ENCODE results near the gene PPAN.

The PPAN gene

GRCh38 chr19:10092648-10093294 lies 13.4 kb upstream of the PPAN start:
- no peak for DNase-seq (ENCODE audit: low read depth in 2 of 3, low spot score in 2 of 3)

- no peak for DNase-seq (ENCODE audit: low read depth in 2 of 3, low spot score in 2 of 3)
Measured at GRCh38 chr19:10093295-10094186, 12.6 kb upstream of the PPAN start.

- no peak for DNase-seq (ENCODE audit: low read depth in 2 of 3, low spot score in 2 of 3)
Measured at GRCh38 chr19:10095622-10095947, 10.6 kb upstream of the PPAN start.

GRCh38 chr19:10095948-10096614 lies 10.1 kb upstream of the PPAN start:
- DNase-seq (ENCODE audit: low read depth in 2 of 3, low spot score in 2 of 3): peak in 1 of 3 experiments; percentile 90

- DNase-seq (ENCODE audit: low read depth in 2 of 3, low spot score in 2 of 3): no peak
Measured at GRCh38 chr19:10096615-10096963, 9.6 kb upstream of the PPAN start.

- DNase-seq (ENCODE audit: low read depth in 2 of 3, low spot score in 2 of 3): no peak
Measured at GRCh38 chr19:10100163-10100785, 5.9 kb upstream of the PPAN start.

- no peak for DNase-seq (ENCODE audit: low read depth in 2 of 3, low spot score in 2 of 3)
Measured at GRCh38 chr19:10102787-10103236, 3.4 kb upstream of the PPAN start.

- DNase-seq (ENCODE audit: low read depth in 2 of 3, low spot score in 2 of 3): no peak
Measured at GRCh38 chr19:10104130-10104513, 2.0 kb upstream of the PPAN start.

GRCh38 chr19:10104665-10105508 lies 1.3 kb upstream of the PPAN start:
- no peak for DNase-seq (ENCODE audit: low read depth in 2 of 3, low spot score in 2 of 3)

GRCh38 chr19:10105509-10106099 lies 558 bp upstream of the PPAN start:
- no peak for DNase-seq (ENCODE audit: low read depth in 2 of 3, low spot score in 2 of 3)

- no peak for DNase-seq (ENCODE audit: low read depth in 2 of 3, low spot score in 2 of 3)
Measured at GRCh38 chr19:10107254-10107653, 1.1 kb downstream of the PPAN start.

- no peak for DNase-seq (ENCODE audit: low read depth in 2 of 3, low spot score in 2 of 3)
Measured at GRCh38 chr19:10107817-10108367, 1.7 kb downstream of the PPAN start.

- no peak for DNase-seq (ENCODE audit: low read depth in 2 of 3, low spot score in 2 of 3)
Measured at GRCh38 chr19:10109528-10109927, 3.4 kb downstream of the PPAN start.

GRCh38 chr19:10110076-10110971 lies 4.2 kb downstream of the PPAN start:
- DNase-seq (ENCODE audit: low read depth in 2 of 3, low spot score in 2 of 3): no peak

GRCh38 chr19:10110972-10111317 lies 4.8 kb downstream of the PPAN start:
- DNase-seq (ENCODE audit: low read depth in 2 of 3, low spot score in 2 of 3): no peak

- DNase-seq (ENCODE audit: low read depth in 2 of 3, low spot score in 2 of 3): no peak
Measured at GRCh38 chr19:10111405-10111811, 5.2 kb downstream of the PPAN start, which contains the start of gene P2RY11. Gene P2RY11 (plus strand): TSS chr19:10111693. CDS start chr19:10111722, 29 bp downstream.

GRCh38 chr19:10112037-10112761 lies 6.0 kb downstream of the PPAN start:
- DNase-seq (ENCODE audit: low read depth in 2 of 3, low spot score in 2 of 3): no peak

GRCh38 chr19:10112895-10113591 lies 6.9 kb downstream of the PPAN start:
- no peak for DNase-seq (ENCODE audit: low read depth in 2 of 3, low spot score in 2 of 3)
